HEK293T (cell line): ENCODE results near the gene XRN1.
A peak's percentile ranks its signal among the peaks of the same experiment; 100 is the strongest.

Experiments used
- CTCF ChIA-PET: fragments of 350-600 bp; formaldehyde crosslinking; extraction: SDS; loops from one replicate; lab custom pipeline; 2021; ENCODE audit warnings: antibody characterized with exemption, inconsistent platforms; lab: Yijun Ruan, JAX
- POLR2A ChIA-PET: fragments of 350-600 bp; formaldehyde crosslinking; extraction: SDS; loops from one replicate; lab custom pipeline; 2020; ENCODE audit warnings: antibody characterized with exemption, inconsistent platforms; lab: Yijun Ruan, JAX
- DNase-seq: peaks from one replicate; pipeline ENCODE4 v3.0.0; 2012; ENCODE audit warnings: mixed read lengths; ENCODE audit errors: extremely low spot score
- ARNT ChIP-seq: fragments of 450-650 bp; IDR thresholded peaks from 2 replicates; pipeline ENCODE4 v1.6.1; 2017; ENCODE audit warnings: mild to moderate bottlenecking
- BHLHE40 ChIP-seq: fragments of 450-650 bp; IDR thresholded peaks from 2 replicates; pipeline ENCODE4 v1.6.1; 2016; ENCODE audit warnings: mild to moderate bottlenecking, moderate library complexity, borderline replicate concordance
- CTBP1 ChIP-seq: fragments of 450-650 bp; IDR thresholded peaks from 2 replicates; pipeline ENCODE4 v1.6.1; 2016; ENCODE audit warnings: borderline replicate concordance
- ELF4 ChIP-seq: fragments of 450-650 bp; IDR thresholded peaks from 2 replicates; pipeline ENCODE4 v1.6.1; 2017; ENCODE audit warnings: antibody characterized with exemption
- FOXA1 ChIP-seq: fragments of 450-650 bp; IDR thresholded peaks from 2 replicates; pipeline ENCODE4 v1.6.1; 2016; ENCODE audit warnings: mild to moderate bottlenecking
- FOXK2 ChIP-seq: fragments of 450-650 bp; IDR thresholded peaks from 2 replicates; pipeline ENCODE4 v1.6.1; 2016; ENCODE audit warnings: mild to moderate bottlenecking
- FOXM1 ChIP-seq: fragments of 450-650 bp; IDR thresholded peaks from 2 replicates; pipeline ENCODE4 v1.6.1; 2017; ENCODE audit warnings: mild to moderate bottlenecking, borderline replicate concordance
- HDGF ChIP-seq: fragments of 450-650 bp; IDR thresholded peaks from 2 replicates; pipeline ENCODE4 v1.6.1; 2017; ENCODE audit warnings: antibody characterized with exemption, borderline replicate concordance
- L3MBTL2 ChIP-seq: fragments of 450-650 bp; conservative IDR thresholded peaks from 2 replicates; pipeline ENCODE4 v1.6.1; 2016; ENCODE audit warnings: mild to moderate bottlenecking
- LEF1 ChIP-seq: fragments of 450-650 bp; IDR thresholded peaks from 2 replicates; pipeline ENCODE4 v1.6.1; 2017; ENCODE audit warnings: mild to moderate bottlenecking, borderline replicate concordance
- NFRKB ChIP-seq: fragments of 450-650 bp; IDR thresholded peaks from 2 replicates; pipeline ENCODE4 v1.6.1; 2016; ENCODE audit warnings: mild to moderate bottlenecking, moderate library complexity
- PKNOX1 ChIP-seq: fragments of 450-650 bp; IDR thresholded peaks from 2 replicates; pipeline ENCODE4 v1.6.1; 2016
- SP1 ChIP-seq: fragments of 450-650 bp; IDR thresholded peaks from 2 replicates; pipeline ENCODE4 v1.6.1; 2017
- SUZ12 ChIP-seq: fragments of 450-650 bp; IDR thresholded peaks from 2 replicates; pipeline ENCODE4 v1.6.1; 2016; ENCODE audit warnings: mild to moderate bottlenecking
- TARDBP ChIP-seq: fragments of 450-650 bp; IDR thresholded peaks from 2 replicates; pipeline ENCODE4 v1.6.1; 2016
- ZNF384 ChIP-seq: fragments of 450-650 bp; IDR thresholded peaks from 2 replicates; pipeline ENCODE4 v1.6.1; 2016

The XRN1 gene

GRCh38 chr3:142447852-142448823, at the start of gene XRN1:
TSS of gene XRN1 (minus strand) at chr3:142448037. CDS start at chr3:142447944, 93 bp downstream.
- CTCF ChIA-PET: no interaction called here
- peak; percentile 96 for DNase-seq
- TF ChIP-seq ELF4: peak; percentile 34; the same call in 1 of the 2 replicates
- TF ChIP-seq SP1: no peak
- POLR2A ChIA-PET: interaction anchor here (0.8 to 1.5 kb wide), 2 partner anchors 130 to 553 kb away, joined by 3 read pairs; partner anchors contain the start of genes ATR and U2SURP

- ChIA-PET CTCF (no interaction called here), POLR2A (no interaction called here)
- DNase-seq: no peak
- no peak for TF ChIP-seq LEF1
- TF ChIP-seq ZNF384: no peak
- no peak for TF ChIP-seq SUZ12
These were observed 47.3 kb upstream of the XRN1 start for GRCh38 chr3:142495103-142495502.

- ChIA-PET CTCF (no interaction called here), POLR2A (no interaction called here)
These were observed 44.3 kb upstream of the XRN1 start for GRCh38 chr3:142492184-142492583.

GRCh38 chr3:142489572-142490323, 41.9 kb upstream of the XRN1 start:
- CTCF ChIA-PET: no interaction called here
- TF ChIP-seq SP1 (no peak), L3MBTL2 (no peak), TARDBP (no peak), ZNF384 (no peak), PKNOX1 (no peak), SUZ12 (no peak), LEF1 (no peak), BHLHE40 (no peak), ARNT (no peak)
- DNase-seq: no peak
- POLR2A ChIA-PET: no interaction called here

More at GRCh38 chr3:142492184-142492583, 44.3 kb upstream of the XRN1 start:
- TF ChIP-seq BHLHE40 (no peak), TARDBP (no peak), SP1 (no peak), FOXM1 (no peak), HDGF (no peak), ELF4 (no peak), CTBP1 (no peak), NFRKB (no peak), L3MBTL2 (no peak)
- no peak for DNase-seq

- DNase-seq: no peak
- ChIA-PET POLR2A (no interaction called here), CTCF (no interaction called here)
- no peak for TF ChIP-seq BHLHE40
- TF ChIP-seq LEF1: no peak
- no peak for TF ChIP-seq ELF4
- TF ChIP-seq FOXK2: no peak
- no peak for TF ChIP-seq NFRKB
- no peak for TF ChIP-seq FOXM1
- no peak for TF ChIP-seq ZNF384
- no peak for TF ChIP-seq FOXA1
- no peak for TF ChIP-seq CTBP1
- TF ChIP-seq L3MBTL2: no peak
- no peak for TF ChIP-seq ARNT
- no peak for TF ChIP-seq SUZ12
- TF ChIP-seq SP1: no peak
- no peak for TF ChIP-seq PKNOX1
- no peak for TF ChIP-seq TARDBP
- no peak for TF ChIP-seq HDGF
These were observed 37.1 kb upstream of the XRN1 start for GRCh38 chr3:142484912-142485435.

- CTCF ChIA-PET: no interaction called here
- no peak for DNase-seq
- TF ChIP-seq SUZ12 (no peak), L3MBTL2 (no peak), LEF1 (no peak), TARDBP (no peak), FOXK2 (no peak), PKNOX1 (no peak), NFRKB (no peak), ARNT (no peak), HDGF (no peak)
- POLR2A ChIA-PET: no interaction called here
These were observed 33.4 kb upstream of the XRN1 start for GRCh38 chr3:142481196-142481595.
